Esophagus muscularis mucosa (tissue), 4 donors: ENCODE data around the gene LACTB. TPM values are rescaled to one million over a fixed set of nuclear protein-coding genes. Genes with fewer than 3 reads are reported as not detected.
A peak's percentile ranks its signal among the peaks of the same experiment; 100 is the strongest.

Experiments used
- DNase-seq: peaks from one replicate; pipeline ENCODE4 v3.0.0-alpha.2; 2017; ENCODE audit errors: extremely low spot score
- H3K27ac ChIP-seq, 4 donors: fragments of 200-600 bp; sonication (generic); replicated peaks in 1 of 4; 1 replicate in 3 of 4; 2 replicates in 1 of 4; pipeline ENCODE4 v1.5.1; 2016 to 2019; ENCODE audit warnings: mild to moderate bottlenecking in 1 of 4
- H3K27me3 ChIP-seq, 4 donors: fragments of 200-600 bp; sonication (generic); one replicate each; pipeline versions ENCODE4 v1.5.1 to v1.6.0; 2016 to 2019
- H3K36me3 ChIP-seq, 4 donors: fragments of 200-600 bp; sonication (generic); one replicate each; pipeline ENCODE4 v1.5.1; 2016 to 2019
- H3K4me1 ChIP-seq, 4 donors: fragments of 200-600 bp; sonication (generic); one replicate each; pipeline ENCODE4 v1.5.1; 2016 to 2019
- H3K4me3 ChIP-seq, 4 donors: fragments of 200-600 bp; sonication (generic); 1 replicate in 2 of 4; 2 replicates in 2 of 4; pipeline ENCODE4 v1.5.1; 2016 to 2019; ENCODE audit warnings: mild to moderate bottlenecking in 4 of 4, moderate library complexity in 1 of 4
- H3K9me3 ChIP-seq, 4 donors: fragments of 200-600 bp; sonication (generic); 1 replicate in 3 of 4; 2 replicates in 1 of 4; pipeline ENCODE4 v1.5.1; 2016 to 2019
- EP300 ChIP-seq: sonication (generic); formaldehyde crosslinking; IDR thresholded peaks from one replicate; pipeline ENCODE4 v1.6.1; 2017; ENCODE audit warnings: antibody characterized with exemption
- POLR2A ChIP-seq: fragments of 450-650 bp; IDR thresholded peaks from one replicate; pipeline ENCODE4 v1.6.1; 2017; ENCODE audit warnings: antibody characterized with exemption, moderate library complexity, mild to moderate bottlenecking, low read depth
- POLR2AphosphoS5 ChIP-seq, 2 donors: sonication (generic); formaldehyde crosslinking; IDR thresholded peaks; one replicate each; pipeline ENCODE4 v1.6.1; 2017; ENCODE audit warnings: antibody characterized with exemption in 2 of 2
- WGBS: methylation state at CpG from one replicate; pipeline ENCODE4 v1.1.5; 2018; 5-methylcytosine and 5-hydroxymethylcytosine counted together
- intact Hi-C: fragments of 100-400 bp; cut with DNase I; formaldehyde crosslinking; loops from one replicate; pipeline ENCODE4 v1.15.1; 2023
- total RNA-seq, 4 donors: library from RNA; depleted of rRNA; stranded (reverse); fragments of >200 nt; gene quantifications; one replicate each; pipeline versions ENCODE4 v1.1.0 to v1.2.1, GENCODE V29; 2016
- TF ChIP-seq, protein P1 (sequence below), 3 experiments: fragments of 200-600 bp in 2 of 3; fragments of 450-650 bp in 1 of 3; sonication (generic) in 2 of 3; IDR thresholded peaks; one replicate each; pipeline ENCODE4 v1.5.1; 2017 to 2019; ENCODE audit warnings: antibody characterized with exemption in 3 of 3, mild to moderate bottlenecking in 2 of 3, moderate library complexity in 1 of 3

Gene LACTB
- total RNA-seq, 4 donors from 2014 or later = 15.4 to 22.8 (median 18.7) TPM

GRCh38 chr15:63107895-63108546, 13.6 kb upstream of the LACTB start:
- no peaks in the 10 kb centered on the region for H3K36me3 ChIP-seq
- TF ChIP-seq POLR2AphosphoS5 (IDR thresholded peaks at IDR 0.05) (peak; percentile 13 to 62), EP300 (no peak)
- peak overlapping the region; percentile 41 to 79 (median 55) for H3K27ac ChIP-seq
- peaks cover 0 to 23% (median 17%) of the 10 kb centered on the region in 4 donors for H3K4me1 ChIP-seq
- no peaks in the 10 kb centered on the region for H3K9me3 ChIP-seq
- intact Hi-C loops = no loop called here
- no peak overlapping the region for H3K4me3 ChIP-seq
- DNase-seq = no peak
- 25% methylated on average over 7 of the region's 9 CpGs for WGBS
- no peaks in the 10 kb centered on the region for H3K27me3 ChIP-seq

DNA sequence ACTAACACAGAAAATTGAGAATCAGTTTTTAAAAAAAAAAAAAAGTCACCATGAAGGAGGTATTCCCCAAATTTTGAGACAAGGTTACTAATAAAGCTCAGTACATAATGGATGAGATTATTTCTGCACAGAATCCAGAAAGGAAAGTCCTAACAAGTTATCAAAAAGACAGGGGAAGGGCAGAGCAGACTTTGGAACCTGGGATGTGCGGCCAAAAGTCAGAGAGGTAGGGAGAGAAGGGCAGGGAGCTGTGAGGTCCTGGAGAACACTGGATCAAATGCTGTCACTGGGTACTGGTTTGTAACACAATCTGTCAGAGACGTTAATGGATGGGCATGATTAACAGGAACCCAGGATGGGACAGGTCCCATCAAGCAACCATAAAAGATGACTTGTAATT, 12.2 kb upstream of the LACTB start:
- 95% methylated on average over 2 of the region's 2 CpGs for WGBS
- Histone ChIP-seq H3K4me1 (peaks cover 0 to 23% (median 17%) of the 10 kb centered on the region in 4 donors), H3K4me3 (no peak overlapping the region), H3K9me3 (no peaks in the 10 kb centered on the region), H3K27ac (no peak overlapping the region), H3K27me3 (no peaks in the 10 kb centered on the region), H3K36me3 (no peaks in the 10 kb centered on the region)
- DNase-seq = peak; percentile 50
- TF ChIP-seq, protein P1, sequence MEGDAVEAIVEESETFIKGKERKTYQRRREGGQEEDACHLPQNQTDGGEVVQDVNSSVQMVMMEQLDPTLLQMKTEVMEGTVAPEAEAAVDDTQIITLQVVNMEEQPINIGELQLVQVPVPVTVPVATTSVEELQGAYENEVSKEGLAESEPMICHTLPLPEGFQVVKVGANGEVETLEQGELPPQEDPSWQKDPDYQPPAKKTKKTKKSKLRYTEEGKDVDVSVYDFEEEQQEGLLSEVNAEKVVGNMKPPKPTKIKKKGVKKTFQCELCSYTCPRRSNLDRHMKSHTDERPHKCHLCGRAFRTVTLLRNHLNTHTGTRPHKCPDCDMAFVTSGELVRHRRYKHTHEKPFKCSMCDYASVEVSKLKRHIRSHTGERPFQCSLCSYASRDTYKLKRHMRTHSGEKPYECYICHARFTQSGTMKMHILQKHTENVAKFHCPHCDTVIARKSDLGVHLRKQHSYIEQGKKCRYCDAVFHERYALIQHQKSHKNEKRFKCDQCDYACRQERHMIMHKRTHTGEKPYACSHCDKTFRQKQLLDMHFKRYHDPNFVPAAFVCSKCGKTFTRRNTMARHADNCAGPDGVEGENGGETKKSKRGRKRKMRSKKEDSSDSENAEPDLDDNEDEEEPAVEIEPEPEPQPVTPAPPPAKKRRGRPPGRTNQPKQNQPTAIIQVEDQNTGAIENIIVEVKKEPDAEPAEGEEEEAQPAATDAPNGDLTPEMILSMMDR (IDR thresholded peaks at IDR 0.05) = no peak
- TF ChIP-seq POLR2AphosphoS5 (IDR thresholded peaks at IDR 0.05) (no peak), POLR2A (no peak), EP300 (no peak)
- intact Hi-C loops = no loop called here

GRCh38 chr15:63109920-63110319, 11.7 kb upstream of the LACTB start:
- intact Hi-C loops = no loop called here
- H3K4me1 ChIP-seq = peaks cover 0 to 23% (median 17%) of the 10 kb centered on the region in 4 donors

GRCh38 chr15:63110428-63111026, 11.1 kb upstream of the LACTB start:
- no peak for TF ChIP-seq POLR2AphosphoS5 (IDR thresholded peaks at IDR 0.05)
- TF ChIP-seq EP300 = no peak
- no peak for TF ChIP-seq POLR2A
- TF ChIP-seq, protein P1 (IDR thresholded peaks at IDR 0.05) = no peak
- WGBS = 83% methylated on average over 3 of the region's 3 CpGs
- Histone ChIP-seq H3K36me3 (no peaks in the 10 kb centered on the region), H3K9me3 (no peaks in the 10 kb centered on the region), H3K27ac (no peak overlapping the region), H3K27me3 (no peaks in the 10 kb centered on the region), H3K4me3 (no peak overlapping the region), H3K4me1 (peaks cover 0 to 23% (median 17%) of the 10 kb centered on the region in 4 donors)
- intact Hi-C loops = no loop called here
- DNase-seq = peak; percentile 70

More at GRCh38 chr15:63109920-63110319, 11.7 kb upstream of the LACTB start:
- 90% methylated on average over 2 of the region's 2 CpGs for WGBS
- Histone ChIP-seq H3K27ac (no peak overlapping the region), H3K9me3 (no peaks in the 10 kb centered on the region), H3K36me3 (no peaks in the 10 kb centered on the region), H3K27me3 (no peaks in the 10 kb centered on the region), H3K4me3 (no peak overlapping the region)
- peak; percentile 53 for DNase-seq
- TF ChIP-seq, protein P1 (IDR thresholded peaks at IDR 0.05) = no peak
- no peak for TF ChIP-seq POLR2AphosphoS5 (IDR thresholded peaks at IDR 0.05)
- no peak for TF ChIP-seq EP300
- TF ChIP-seq POLR2A = no peak

GRCh38 chr15:63111481-63111880, 10.2 kb upstream of the LACTB start:
- H3K9me3 ChIP-seq = no peaks in the 10 kb centered on the region
- H3K27ac ChIP-seq = no peak overlapping the region
- no peaks in the 10 kb centered on the region for H3K27me3 ChIP-seq
- no peak for DNase-seq
- TF ChIP-seq, protein P1 (IDR thresholded peaks at IDR 0.05) = no peak
- no peak for TF ChIP-seq POLR2AphosphoS5 (IDR thresholded peaks at IDR 0.05)
- no peak for TF ChIP-seq POLR2A
- TF ChIP-seq EP300 = no peak
- H3K4me1 ChIP-seq = peaks cover 0 to 23% (median 17%) of the 10 kb centered on the region in 4 donors
- H3K36me3 ChIP-seq = no peaks in the 10 kb centered on the region
- H3K4me3 ChIP-seq = no peak overlapping the region
- intact Hi-C loops = no loop called here
